Measurements from ENCODE around the gene FGF14.

Gene FGF14

DNA sequence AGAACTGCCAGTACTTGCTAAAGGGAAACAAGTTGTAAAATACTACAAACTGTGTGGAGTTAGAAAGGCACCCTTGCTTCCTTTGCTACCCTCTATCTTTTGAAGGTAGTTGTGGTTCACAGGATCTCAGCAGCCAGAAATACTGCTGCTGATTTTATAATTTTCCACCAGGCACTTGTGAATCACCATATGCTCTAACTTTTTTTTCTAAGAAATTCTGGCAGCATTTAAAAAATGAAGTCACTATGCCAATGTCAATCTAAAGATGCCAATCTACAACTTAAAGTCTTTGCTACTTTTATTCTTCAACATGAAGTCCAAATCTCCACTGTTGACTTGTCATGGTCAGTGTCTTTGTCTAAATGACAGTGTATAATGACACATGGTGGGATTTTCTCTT is 621.6 kb downstream of the FGF14 start:
- TF ChIP-seq, protein P1, sequence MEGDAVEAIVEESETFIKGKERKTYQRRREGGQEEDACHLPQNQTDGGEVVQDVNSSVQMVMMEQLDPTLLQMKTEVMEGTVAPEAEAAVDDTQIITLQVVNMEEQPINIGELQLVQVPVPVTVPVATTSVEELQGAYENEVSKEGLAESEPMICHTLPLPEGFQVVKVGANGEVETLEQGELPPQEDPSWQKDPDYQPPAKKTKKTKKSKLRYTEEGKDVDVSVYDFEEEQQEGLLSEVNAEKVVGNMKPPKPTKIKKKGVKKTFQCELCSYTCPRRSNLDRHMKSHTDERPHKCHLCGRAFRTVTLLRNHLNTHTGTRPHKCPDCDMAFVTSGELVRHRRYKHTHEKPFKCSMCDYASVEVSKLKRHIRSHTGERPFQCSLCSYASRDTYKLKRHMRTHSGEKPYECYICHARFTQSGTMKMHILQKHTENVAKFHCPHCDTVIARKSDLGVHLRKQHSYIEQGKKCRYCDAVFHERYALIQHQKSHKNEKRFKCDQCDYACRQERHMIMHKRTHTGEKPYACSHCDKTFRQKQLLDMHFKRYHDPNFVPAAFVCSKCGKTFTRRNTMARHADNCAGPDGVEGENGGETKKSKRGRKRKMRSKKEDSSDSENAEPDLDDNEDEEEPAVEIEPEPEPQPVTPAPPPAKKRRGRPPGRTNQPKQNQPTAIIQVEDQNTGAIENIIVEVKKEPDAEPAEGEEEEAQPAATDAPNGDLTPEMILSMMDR (IDR thresholded peaks at IDR 0.05; ENCODE audit: low read depth, low read length, missing control alignments) = no peak
- DNase-seq (ENCODE audit: extremely low read depth, low read depth) = no peak
- no peak overlapping the region for H3K4me3 ChIP-seq (replicated peaks; ENCODE audit: low read depth, low read length)

DNA sequence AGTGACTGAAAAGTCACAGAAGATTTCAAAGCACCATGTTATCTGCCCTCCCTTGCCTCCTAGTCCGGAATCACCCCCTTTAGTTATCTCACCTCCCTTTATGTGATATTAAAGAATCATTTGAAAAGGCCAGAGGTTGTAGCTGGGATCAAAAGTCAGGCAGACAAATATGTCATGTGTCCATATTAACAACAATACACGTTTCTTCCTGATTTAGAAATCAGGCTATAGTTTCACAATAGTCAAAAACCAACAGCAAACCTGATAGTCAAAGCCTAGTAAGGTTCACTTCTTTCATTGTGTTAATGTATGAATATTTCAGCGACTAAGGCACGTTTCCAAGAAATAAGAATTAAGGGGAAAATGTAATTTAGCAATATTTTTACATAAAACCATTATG is 622.7 kb downstream of the FGF14 start:
- H3K4me3 ChIP-seq (replicated peaks; ENCODE audit: low read depth, low read length) = no peak overlapping the region
- TF ChIP-seq, protein P1 (IDR thresholded peaks at IDR 0.05; ENCODE audit: low read depth, low read length, missing control alignments) = no peak
- DNase-seq (ENCODE audit: extremely low read depth, low read depth) = no peak

DNA sequence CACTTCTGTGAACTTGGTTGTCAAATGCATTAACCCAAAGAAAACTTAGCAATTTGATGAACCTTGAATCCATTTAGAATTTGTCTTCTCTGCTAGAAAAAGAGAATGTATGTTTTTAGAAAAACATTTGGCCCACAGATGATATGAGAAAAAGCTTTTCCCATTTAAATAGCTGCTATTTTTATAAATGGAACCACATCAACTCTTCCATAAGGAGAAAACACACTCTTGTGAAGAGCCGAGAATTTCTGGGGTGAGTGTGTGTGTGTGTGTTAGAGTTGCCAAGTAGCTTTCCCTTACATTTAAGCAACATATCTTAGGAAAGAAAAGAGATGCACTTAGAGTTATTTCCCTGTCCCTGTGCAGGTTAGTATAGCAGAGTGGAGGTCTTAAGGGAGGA is 626.6 kb downstream of the FGF14 start:
- no peak overlapping the region for H3K4me3 ChIP-seq (replicated peaks; ENCODE audit: low read depth, low read length)
- TF ChIP-seq, protein P1 (IDR thresholded peaks at IDR 0.05; ENCODE audit: low read depth, low read length, missing control alignments) = no peak
- no peak for DNase-seq (ENCODE audit: extremely low read depth, low read depth)

DNA sequence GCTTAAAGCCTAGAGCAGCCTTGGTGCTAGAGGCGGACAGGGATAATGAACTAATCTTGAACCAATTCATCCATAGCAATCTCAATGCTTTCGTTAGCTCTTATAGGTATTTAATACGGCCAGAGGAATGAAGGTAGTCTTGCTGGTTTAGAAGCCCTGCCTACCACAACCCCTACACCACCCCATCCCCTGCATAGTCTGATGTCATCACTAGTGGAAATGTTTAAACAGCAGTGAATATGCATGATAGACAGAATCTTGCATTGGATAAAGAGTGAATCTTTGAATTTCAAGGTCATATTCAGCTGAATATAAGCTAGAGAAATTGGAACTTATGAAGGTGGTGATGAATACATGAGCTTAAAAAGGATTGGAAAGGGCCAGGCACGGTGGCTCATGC is 627.5 kb downstream of the FGF14 start:
- no peak overlapping the region for H3K4me3 ChIP-seq (replicated peaks; ENCODE audit: low read depth, low read length)
- no peak for DNase-seq (ENCODE audit: extremely low read depth, low read depth)
- TF ChIP-seq, protein P1 (IDR thresholded peaks at IDR 0.05; ENCODE audit: low read depth, low read length, missing control alignments) = no peak

DNA sequence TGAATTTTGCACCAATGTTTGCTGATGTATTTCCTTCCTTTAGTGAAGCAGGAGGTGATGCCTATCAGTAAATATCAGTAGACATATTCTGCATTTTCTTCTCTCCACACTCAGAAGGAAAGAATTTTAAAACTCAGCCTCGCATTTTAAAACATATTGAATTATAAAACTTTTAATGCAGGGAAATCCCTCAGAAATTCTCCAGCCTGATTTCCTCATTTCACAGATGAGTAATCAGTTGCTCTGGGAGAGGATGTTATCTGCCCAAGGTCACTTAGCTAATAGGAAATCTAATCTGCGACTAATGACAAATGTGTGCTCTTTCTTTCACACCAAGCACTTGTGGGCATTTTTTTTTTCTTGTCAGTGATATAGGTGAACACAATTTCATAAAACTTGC is 628.8 kb downstream of the FGF14 start:
- no peak overlapping the region for H3K4me3 ChIP-seq (replicated peaks; ENCODE audit: low read depth, low read length)
- TF ChIP-seq, protein P1 (IDR thresholded peaks at IDR 0.05; ENCODE audit: low read depth, low read length, missing control alignments) = no peak
- no peak for DNase-seq (ENCODE audit: extremely low read depth, low read depth)

DNA sequence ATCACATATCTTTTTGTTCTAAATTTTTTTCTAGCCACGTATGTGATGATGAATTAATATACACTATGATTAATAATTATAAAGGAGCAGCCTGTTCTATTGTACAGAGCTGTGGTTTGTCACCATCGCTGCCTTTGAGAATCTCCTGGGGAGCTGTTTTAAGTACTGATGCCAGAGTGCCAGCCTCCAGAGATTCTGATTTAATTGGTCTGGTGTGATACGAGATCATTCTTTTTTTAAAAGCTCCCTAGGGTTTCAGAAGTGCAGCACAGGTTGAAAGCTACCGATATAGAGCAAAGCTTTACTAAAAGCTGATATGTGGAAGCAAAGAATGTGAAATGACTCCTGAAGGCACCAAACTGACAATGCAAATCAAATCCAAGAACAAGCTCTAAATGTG is 634.7 kb downstream of the FGF14 start:
- H3K4me3 ChIP-seq (replicated peaks; ENCODE audit: low read depth, low read length) = no peak overlapping the region
- no peak for DNase-seq (ENCODE audit: extremely low read depth, low read depth)
- TF ChIP-seq, protein P1 (IDR thresholded peaks at IDR 0.05; ENCODE audit: low read depth, low read length, missing control alignments) = no peak

DNA sequence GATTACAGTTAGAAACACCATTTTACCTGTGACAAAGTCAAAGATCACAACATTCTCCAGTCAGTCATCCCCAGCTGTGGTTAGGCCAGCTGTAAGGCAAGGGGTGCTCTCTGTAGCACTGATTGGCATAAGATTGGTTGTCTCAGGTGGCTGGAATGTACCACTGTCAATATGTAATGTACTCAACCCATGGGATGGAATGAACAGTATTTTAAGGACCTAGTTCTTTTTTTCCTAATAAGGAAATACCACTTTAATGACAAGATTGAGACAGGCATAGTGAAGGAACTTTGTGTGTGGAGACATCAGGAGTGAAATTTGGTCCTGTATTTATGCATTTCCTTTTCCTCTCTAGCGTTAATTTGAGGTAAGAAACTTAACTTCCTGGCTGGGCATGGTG is 638.7 kb downstream of the FGF14 start:
- no peak overlapping the region for H3K4me3 ChIP-seq (replicated peaks; ENCODE audit: low read depth, low read length)
- TF ChIP-seq, protein P1 (IDR thresholded peaks at IDR 0.05; ENCODE audit: low read depth, low read length, missing control alignments) = no peak
- no peak for DNase-seq (ENCODE audit: extremely low read depth, low read depth)

Measured in HFF-Myc (cell line).